Endothelial cell of coronary artery (primary cell): ENCODE data around the gene ATG4A. TPM values are rescaled to one million over a fixed set of nuclear protein-coding genes. Genes with fewer than 3 reads are reported as not detected.

ENCODE experiments used
- total RNA-seq: library from RNA; depleted of rRNA; stranded (reverse); fragments of >200 nt; gene quantifications from 2 replicates; pipeline ENCODE4 v1.2.3, GENCODE V29; 2014

ATG4A gene, protein sequence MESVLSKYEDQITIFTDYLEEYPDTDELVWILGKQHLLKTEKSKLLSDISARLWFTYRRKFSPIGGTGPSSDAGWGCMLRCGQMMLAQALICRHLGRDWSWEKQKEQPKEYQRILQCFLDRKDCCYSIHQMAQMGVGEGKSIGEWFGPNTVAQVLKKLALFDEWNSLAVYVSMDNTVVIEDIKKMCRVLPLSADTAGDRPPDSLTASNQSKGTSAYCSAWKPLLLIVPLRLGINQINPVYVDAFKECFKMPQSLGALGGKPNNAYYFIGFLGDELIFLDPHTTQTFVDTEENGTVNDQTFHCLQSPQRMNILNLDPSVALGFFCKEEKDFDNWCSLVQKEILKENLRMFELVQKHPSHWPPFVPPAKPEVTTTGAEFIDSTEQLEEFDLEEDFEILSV
- total RNA-seq: 22.4 and 30.0 TPM in 2 replicates

DNA sequence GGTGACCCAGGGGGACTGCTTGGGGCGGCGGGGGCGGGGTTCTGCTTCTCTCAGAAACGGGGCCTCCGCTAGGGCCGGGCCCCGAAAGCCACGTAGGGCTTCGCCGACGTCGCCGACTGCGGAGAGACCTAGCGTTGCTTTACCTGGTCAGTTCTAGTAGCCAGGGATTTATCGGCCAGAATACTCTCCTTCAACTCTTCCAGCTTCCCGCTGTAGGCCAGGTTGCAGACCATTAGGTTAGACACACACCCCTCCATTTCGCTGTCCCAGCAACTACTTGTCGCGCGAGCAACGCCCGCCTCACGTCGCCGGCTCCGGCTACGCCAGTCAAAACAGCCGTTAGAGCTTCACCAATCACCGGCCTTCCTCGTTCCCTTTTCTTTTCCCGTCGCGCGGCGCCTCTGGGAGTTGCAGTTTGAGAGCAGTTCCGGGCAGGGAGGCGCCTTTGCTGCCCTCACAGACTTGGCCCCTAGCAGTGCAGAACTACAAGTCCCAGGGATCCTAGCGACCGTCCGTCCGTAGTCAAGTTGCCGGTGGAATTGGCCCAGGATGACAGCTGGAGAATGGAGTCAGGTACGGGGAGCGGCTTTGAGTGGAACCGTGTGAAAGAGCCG is at the start of gene ATG4A, which contains the start of gene PSMD10:
Gene ATG4A (plus strand): TSS at position 515 of the 614 bp plus-strand sequence. CDS start 49 bp downstream, at position 564.
Gene PSMD10 (minus strand): TSS at position 279 of the 614 bp plus-strand sequence. CDS start 22 bp downstream, at position 257.

DNA sequence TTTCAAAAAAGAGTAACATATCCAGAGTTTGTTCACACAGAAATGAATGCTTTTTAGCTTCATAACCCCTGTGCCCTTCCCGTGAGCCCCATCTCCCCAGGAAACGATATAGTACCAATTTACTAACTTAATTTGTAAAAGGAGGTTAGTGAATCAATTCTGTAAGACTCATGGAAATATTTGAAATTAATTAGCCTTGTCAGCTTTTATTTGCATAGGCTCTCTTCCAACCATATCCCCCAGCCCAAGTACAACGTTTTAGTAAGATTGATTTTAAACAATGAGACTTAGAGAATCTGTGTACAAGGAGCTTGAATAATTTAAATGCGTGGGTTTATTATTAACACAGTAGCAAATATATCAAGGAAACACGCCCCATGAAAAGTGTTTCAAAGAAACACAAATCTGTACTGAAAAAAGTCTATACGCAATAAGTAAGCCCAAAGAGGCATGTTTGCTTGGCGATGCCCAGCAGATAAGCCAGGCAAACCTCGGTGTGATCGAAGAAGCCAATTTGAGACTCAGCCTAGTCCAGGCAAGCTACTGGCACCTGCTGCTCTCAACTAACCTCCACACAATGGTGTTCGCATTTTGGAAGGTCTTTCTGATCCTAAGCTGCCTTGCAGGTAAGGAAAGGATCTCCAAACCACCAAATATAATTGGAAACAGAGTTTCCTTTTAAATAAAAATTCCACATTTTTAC is 46.9 kb upstream of the ATG4A start, which contains the start of gene VSIG1:
Gene VSIG1 (plus strand): TSS at position 512 of the 703 bp plus-strand sequence. CDS start 66 bp downstream, at position 578.

Other genes with a start within 250 kb of the ATG4A start
- not detected in 2 replicates for gene TEX13B, start 109.4 kb upstream of the ATG4A start, total RNA-seq
- gene VSIG1, start 46.7 kb upstream of the ATG4A start, total RNA-seq: 0.19 and 0.72 TPM in 2 replicates
- 99.1 and 117 TPM in 2 replicates for gene PSMD10, start 236 bp upstream of the ATG4A start, total RNA-seq